Stimulated activated CD4-positive, alpha-beta T cell treated with anti-CD3 and anti-CD28 coated beads, Interleukin-4, amount 100 ng/mL, for 48 hours (primary cell): Measurements from ENCODE around the gene SELPLG.
A peak's percentile ranks its signal among the peaks of the same experiment; 100 is the strongest.
"Not testable (repeated sequence)": the region's sequence is repeated elsewhere in the genome, so short reads cannot be mapped to it uniquely, and the experiment has no call there.

Source experiments
- DNase-seq, 2 donors: peaks; one replicate each; pipeline ENCODE4 v3.0.0-alpha.2; 2020; ENCODE audit warnings: low read depth in 2 of 2

The SELPLG gene, protein sequence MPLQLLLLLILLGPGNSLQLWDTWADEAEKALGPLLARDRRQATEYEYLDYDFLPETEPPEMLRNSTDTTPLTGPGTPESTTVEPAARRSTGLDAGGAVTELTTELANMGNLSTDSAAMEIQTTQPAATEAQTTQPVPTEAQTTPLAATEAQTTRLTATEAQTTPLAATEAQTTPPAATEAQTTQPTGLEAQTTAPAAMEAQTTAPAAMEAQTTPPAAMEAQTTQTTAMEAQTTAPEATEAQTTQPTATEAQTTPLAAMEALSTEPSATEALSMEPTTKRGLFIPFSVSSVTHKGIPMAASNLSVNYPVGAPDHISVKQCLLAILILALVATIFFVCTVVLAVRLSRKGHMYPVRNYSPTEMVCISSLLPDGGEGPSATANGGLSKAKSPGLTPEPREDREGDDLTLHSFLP

DNA sequence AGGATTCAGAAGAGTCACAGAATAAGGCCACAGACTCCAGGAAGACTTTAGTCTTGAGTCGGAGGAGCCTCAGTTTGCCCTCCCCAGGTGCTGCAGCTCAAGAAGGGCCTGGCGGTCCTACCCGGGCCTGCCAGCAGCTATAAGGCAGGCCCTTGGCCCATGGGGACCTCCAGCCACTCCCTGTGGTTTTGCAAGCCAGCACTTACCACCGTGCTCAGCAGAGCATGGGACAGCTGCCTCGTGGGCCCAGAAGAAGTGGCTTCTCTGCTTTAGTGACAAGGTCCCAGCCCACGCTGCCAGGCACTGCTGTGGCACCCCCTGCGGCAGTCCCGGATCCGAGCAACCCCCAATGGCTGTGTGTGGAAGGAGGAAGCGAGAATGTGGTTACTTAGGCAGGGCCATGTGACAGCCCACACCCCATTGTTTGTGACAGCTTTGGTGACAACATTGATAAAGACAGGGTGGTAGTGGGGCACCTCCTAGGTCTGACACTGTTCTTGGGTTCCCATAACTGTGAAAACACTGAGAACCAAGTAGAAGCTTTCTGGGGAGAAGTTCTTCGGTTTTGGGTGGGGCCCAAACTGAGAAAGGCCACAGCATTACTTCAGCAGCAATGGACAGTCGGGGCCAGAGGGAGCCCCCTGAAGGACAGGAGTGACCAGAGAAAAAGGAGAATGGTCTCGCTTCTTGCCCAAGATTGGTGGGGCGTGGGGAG is at the start of gene SELPLG:
SELPLG (minus strand) TSS at position 361 of the 715 bp plus-strand sequence. CDS start 9,587 bp downstream, outside the sequence.
- peak; percentile 68 to 77 for DNase-seq

DNA sequence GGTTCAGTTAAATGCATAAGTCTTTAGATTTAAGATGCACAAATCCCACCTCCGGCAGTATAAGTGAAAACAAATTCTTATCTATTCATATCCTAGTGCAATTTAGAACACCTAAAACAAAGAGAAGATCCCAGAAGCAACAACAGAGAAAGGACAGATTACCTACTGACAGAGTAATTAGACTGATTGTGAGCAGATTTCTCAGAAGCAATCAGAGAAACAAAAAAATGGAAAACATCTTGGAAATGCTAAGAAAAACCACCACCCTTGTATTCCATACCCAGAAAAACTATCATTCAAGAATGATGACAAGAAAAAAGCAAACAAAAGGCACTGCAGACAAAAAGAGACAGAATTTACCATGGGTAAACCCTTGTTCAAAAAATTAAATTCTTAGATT is 47.6 kb upstream of the SELPLG start:
- DNase-seq: no peak

DNA sequence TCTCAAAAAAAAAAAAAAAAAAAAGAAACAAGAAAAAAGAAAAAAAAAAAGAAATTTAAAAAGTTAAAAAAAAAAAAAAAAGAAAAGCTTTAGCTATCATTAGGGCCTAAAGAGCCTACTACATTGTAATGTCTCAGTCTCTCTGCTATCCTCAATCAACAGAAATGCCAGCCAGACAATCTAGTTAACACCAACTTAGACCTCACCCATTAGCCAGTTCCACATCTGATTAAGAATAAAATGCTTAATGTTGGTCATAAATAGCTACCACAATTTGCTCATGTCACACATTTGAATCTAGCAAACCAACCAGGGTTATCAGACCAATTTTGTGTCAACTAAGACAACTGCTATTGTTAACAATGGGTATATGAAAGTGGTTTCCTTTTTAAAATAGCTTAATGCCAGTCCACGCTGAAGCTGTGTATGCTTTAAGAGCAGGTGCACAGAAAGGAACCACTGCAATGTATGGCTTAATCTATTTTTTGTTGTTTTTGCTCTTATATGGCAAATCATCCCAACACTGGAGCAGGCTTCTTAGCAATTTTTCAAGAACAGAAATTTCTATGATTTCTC is 45.5 kb upstream of the SELPLG start:
- no peak for DNase-seq

GRCh38 chr12:108678104-108678730 is 44.5 kb upstream of the SELPLG start:
- no peak for DNase-seq

- DNase-seq: no peak
Observed at GRCh38 chr12:108677381-108677780, 43.7 kb upstream of the SELPLG start.

GRCh38 chr12:108676707-108677106 is 43.0 kb upstream of the SELPLG start:
- DNase-seq: no peak

DNA sequence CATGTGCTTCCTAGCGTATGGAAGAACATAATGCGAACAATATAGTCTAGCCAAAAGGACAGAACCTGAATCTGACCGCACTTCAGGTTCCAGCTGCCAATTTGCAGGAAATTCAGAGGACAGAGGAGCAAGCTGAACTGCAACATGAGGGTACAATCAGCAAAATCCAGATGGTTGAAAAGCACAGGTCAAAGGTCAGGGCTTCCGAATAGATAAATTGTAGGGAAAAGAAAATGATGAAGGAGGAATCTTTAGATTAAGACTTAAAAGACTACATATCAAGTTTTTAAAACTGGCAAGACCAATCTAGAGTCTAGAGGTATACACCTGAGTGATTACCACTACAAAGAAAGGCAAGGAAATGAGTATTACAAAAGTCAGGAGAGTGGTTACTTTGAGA is 42.1 kb upstream of the SELPLG start:
- DNase-seq: no peak

GRCh38 chr12:108672054-108672453 is 38.4 kb upstream of the SELPLG start:
- DNase-seq: no peak

GRCh38 chr12:108671110-108671509 is 37.4 kb upstream of the SELPLG start:
- no peak for DNase-seq

DNA sequence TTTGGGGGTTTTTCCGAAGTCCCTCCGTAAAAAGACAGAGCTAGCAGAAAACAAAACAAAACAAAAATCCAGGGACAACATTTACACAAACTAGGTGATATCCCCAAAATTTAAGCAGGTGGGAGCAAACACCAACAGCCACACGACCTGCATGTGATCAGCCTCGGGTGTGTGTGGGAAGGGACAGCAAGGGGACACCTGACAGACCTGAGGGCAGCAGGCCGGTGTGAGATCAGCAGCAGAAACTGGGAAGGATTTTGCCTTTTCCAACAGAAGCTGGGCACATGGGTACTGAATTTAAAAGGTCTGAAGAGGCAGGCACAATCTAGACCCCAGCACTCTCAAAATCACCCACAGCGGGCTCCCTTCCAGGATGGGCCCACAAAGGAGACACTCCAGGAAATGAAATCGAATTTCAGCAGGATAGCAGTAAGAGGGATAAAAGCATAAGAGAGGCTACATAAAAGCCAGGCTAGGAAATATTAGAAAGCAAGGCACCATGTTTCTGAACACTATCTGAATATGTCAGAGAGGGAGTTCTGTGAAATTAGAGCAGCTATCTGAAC is 36.5 kb upstream of the SELPLG start:
- no peak for DNase-seq

DNA sequence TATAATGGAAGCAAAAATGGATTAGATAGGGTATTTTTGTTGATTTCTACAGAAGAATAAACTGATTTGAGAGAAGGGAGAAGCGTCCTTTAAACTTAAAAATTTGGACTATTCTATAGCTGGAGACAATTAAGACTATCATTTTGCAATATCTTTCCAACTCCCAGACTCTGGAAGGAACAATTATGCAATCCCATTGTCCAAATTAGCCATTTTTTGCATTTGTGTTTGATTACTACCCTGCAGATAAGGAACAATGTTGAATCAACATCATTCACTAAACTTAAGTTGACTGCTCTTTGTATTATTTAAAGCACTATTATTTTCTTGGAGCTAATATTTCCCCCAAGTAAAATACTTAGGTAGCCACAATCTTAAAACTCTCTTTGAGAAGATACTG is 34.8 kb upstream of the SELPLG start:
- no peak for DNase-seq

DNA sequence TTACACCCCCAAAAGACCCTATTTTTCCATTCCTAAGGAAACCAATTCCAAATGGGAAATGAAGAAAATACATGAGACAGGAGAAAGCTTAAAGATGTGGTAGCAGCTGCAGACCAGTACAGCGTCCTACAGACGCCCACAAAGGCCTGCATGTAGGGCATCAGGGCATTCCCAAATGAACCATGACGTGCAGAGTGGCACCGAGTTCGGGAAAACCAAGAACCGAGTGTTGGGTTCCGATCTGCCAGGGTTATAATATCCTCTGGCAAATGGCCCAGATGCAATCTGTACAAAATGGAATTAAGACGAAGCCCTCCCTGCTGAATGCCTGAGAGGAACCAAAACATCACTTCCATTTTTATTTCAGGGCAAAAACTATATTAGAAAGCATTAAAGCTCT is 34.4 kb upstream of the SELPLG start:
- DNase-seq: no peak

- no peak for DNase-seq
Observed at GRCh38 chr12:108667349-108667748, 33.7 kb upstream of the SELPLG start.

- DNase-seq: no peak
Observed at GRCh38 chr12:108666401-108666881, 32.7 kb upstream of the SELPLG start.

- no peak for DNase-seq
Observed at GRCh38 chr12:108665608-108666202, 32.0 kb upstream of the SELPLG start.

DNA sequence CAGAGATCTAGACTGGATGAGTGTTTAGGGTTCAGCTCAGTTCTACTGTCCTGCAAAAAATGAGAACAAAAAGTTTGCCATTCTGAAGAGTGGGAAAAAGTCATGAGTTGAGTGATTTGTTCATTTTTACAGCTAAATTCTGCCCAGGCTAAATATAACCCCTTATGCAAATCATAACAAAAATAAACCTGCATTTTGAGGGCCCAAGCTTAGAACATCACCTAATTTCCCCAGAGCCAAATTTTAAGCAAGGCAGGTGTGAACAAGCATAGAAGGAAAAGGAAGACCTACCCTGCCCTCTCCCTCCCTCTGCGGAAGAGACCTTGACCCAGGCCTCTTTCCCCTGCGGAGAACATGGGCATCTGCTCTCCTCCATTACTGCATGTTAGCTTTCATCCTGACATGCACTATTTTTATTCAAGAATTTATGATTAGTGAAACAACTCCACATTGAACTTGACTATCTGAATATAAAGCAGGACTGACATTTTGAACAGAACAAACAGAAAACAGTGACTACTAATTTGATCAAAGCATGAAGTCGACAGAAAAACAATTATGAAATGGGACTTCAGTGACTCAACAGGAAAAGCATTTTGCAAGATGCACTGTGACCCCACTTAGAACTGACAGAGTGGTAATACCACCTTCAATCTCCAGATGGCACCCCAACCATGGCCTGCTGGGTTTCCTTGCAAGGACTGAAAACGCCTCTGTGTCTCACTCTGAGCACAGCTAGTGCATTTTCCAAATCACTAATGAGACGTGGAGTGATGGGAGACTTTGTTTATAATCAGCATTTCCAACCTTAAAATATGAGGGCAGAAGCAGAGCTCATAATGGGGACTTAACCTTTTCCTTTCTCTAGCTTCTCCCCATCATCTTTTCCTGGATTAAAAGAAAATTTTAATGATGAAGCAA is 30.9 kb upstream of the SELPLG start:
- peak; percentile 76 to 78 for DNase-seq

- DNase-seq: no peak
Observed at GRCh38 chr12:108663324-108664015, 29.8 kb upstream of the SELPLG start.

- not testable (repeated sequence) for DNase-seq
Observed at GRCh38 chr12:108658115-108658514, 24.4 kb upstream of the SELPLG start.

DNA sequence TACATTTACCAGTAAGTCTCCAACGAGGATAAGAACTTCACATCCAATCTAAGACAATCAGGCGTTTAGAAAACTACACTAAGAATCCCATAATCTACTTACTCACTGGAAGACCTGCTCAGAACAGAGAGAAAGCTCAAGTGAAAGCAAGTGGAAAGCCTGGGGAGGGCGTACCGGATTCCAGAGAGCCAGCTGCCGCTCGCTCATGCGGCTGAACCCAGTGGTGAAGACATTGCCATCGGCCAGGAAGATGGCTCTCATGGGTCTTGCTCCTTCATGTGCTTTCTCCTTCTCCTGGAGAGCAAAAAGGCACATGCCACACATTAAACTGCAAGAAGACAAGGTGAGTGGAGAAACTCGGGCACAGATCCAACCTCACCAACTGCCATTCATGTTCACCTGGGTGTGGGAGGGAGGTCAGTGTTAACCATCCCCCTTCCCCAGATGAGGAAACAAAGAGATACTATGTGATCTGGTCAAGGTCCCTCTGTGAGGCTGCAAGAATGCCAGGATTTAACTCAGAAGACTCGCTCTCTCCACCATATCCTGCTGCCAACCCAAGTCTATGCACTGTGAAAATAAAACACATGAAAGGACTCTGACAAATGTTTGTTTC is 23.5 kb upstream of the SELPLG start:
- no peak for DNase-seq
